HepG2 (cell line): Measurements from ENCODE around the gene ZNF33B.

ENCODE experiments used
- PAX8 ChIP-seq: sonication (generic); formaldehyde crosslinking; IDR thresholded peaks from 2 replicates; pipeline ENCODE4 v1.8.0; 2022; ENCODE audit warnings: mild to moderate bottlenecking, missing genetic modification reagents, borderline replicate concordance
- YY1 ChIP-seq: IDR thresholded peaks from 2 replicates; pipeline ENCODE4 v1.6.1; 2011; ENCODE audit warnings: low read length, low read depth, moderate library complexity, mild to moderate bottlenecking; ENCODE audit not compliant: insufficient read depth, insufficient replicate concordance
- ZNF282 ChIP-seq: fragments of 450-650 bp; IDR thresholded peaks from 2 replicates; pipeline ENCODE4 v1.6.1; 2018; ENCODE audit not compliant: partially characterized antibody
- TF ChIP-seq, protein P1 (sequence below): sonication (generic); formaldehyde crosslinking; IDR thresholded peaks from 2 replicates; pipeline ENCODE4 v1.8.1; 2023; ENCODE audit warnings: mild to moderate bottlenecking, missing genetic modification reagents

DNA sequence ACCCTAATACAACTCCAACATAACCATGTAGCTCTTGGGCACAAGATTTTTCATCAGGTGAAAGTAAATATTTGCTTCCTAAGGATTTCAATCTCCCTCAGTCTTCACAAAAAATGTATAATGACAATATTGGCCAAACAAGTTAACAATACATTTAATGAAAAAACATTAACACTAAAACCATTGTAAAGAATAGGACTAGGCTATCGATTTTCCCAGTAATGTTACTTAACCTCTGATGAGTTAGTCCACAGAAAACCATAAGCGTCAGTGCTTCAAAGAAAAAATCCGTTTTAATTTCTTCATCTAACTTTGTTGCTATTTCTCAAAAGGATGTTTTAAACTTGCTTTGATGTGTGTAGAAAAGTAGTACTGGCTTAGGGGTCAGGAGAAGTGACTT is 1.2 kb downstream of the ZNF33B start:
- TF ChIP-seq YY1 (no peak), PAX8 (CRISPR knock-in tag) (no peak), ZNF282 (no peak)
- TF ChIP-seq, protein P1, sequence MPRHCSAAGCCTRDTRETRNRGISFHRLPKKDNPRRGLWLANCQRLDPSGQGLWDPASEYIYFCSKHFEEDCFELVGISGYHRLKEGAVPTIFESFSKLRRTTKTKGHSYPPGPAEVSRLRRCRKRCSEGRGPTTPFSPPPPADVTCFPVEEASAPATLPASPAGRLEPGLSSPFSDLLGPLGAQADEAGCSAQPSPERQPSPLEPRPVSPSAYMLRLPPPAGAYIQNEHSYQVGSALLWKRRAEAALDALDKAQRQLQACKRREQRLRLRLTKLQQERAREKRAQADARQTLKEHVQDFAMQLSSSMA (CRISPR knock-in tag): no peak
